Mononuclear cell (primary cell): ENCODE data around the gene CDIPT. TPM values are rescaled to one million over a fixed set of nuclear protein-coding genes. Genes with fewer than 3 reads are reported as not detected.
A peak's percentile ranks its signal among the peaks of the same experiment; 100 is the strongest.

Experiments
- H3K27me3 ChIP-seq: 2 replicates; pipeline ENCODE4 v1.6.0; 2011; ENCODE audit warnings: low read length, control low read depth; ENCODE audit not compliant: insufficient read depth
- H3K4me1 ChIP-seq: 2 replicates; pipeline ENCODE4 v1.5.1; 2011; ENCODE audit warnings: mild to moderate bottlenecking, low read length, control low read depth; ENCODE audit not compliant: insufficient read depth
- H3K4me3 ChIP-seq: 2 replicates; pipeline ENCODE4 v1.5.1; 2011; ENCODE audit warnings: mild to moderate bottlenecking, low read length, moderate library complexity
- H3K9me3 ChIP-seq: 2 replicates; pipeline ENCODE4 v1.5.1; 2011; ENCODE audit warnings: low read depth, mild to moderate bottlenecking, control low read depth, low read length
- total RNA-seq: library from RNA; depleted of rRNA; stranded (reverse); fragments of >200 nt; gene quantifications from one replicate; pipeline ENCODE4 v1.2.3, GENCODE V29; 2012

Gene CDIPT
- total RNA-seq, 1 donor, result 22.1 TPM

GRCh38 chr16:29815793-29816693 lies 47.0 kb downstream of the CDIPT start, which contains the start of gene PAGR1:
PAGR1 (plus strand) TSS chr16:29816152; CDS start chr16:29816526, 374 bp downstream.
- Histone ChIP-seq H3K9me3 (no peaks in the 10 kb centered on the region), H3K4me1 (peaks cover 66% of the 10 kb centered on the region), H3K4me3 (peak within 1 kb of the TSS; percentile 88), H3K27me3 (peaks cover 6% of the 10 kb centered on the region)

- Histone ChIP-seq H3K9me3 (no peaks in the 10 kb centered on the region), H3K4me3 (peak overlapping the region; percentile 88), H3K4me1 (peaks cover 69% of the 10 kb centered on the region), H3K27me3 (peaks cover 6% of the 10 kb centered on the region)
These were observed 47.8 kb downstream of the CDIPT start for GRCh38 chr16:29815032-29815721.

GRCh38 chr16:29814592-29814991 lies 48.4 kb downstream of the CDIPT start:
- peaks cover 6% of the 10 kb centered on the region for H3K27me3 ChIP-seq
- H3K9me3 ChIP-seq, result no peaks in the 10 kb centered on the region
- H3K4me3 ChIP-seq, result no peak overlapping the region
- peaks cover 69% of the 10 kb centered on the region for H3K4me1 ChIP-seq

GRCh38 chr16:29813644-29814562 lies 49.1 kb downstream of the CDIPT start:
- no peaks in the 10 kb centered on the region for H3K9me3 ChIP-seq
- no peak overlapping the region for H3K4me3 ChIP-seq
- H3K27me3 ChIP-seq, result peaks cover 6% of the 10 kb centered on the region
- peaks cover 68% of the 10 kb centered on the region for H3K4me1 ChIP-seq

GRCh38 chr16:29812754-29813643 lies 50.0 kb downstream of the CDIPT start:
- Histone ChIP-seq H3K9me3 (no peaks in the 10 kb centered on the region), H3K4me3 (no peak overlapping the region)

GRCh38 chr16:29811896-29812665 lies 50.9 kb downstream of the CDIPT start, which contains the start of gene PRRT2:
PRRT2 (plus strand) TSS chr16:29812193; CDS start chr16:29813055, 862 bp downstream.
- no peaks in the 10 kb centered on the region for H3K9me3 ChIP-seq
- peaks cover 71% of the 10 kb centered on the region for H3K4me1 ChIP-seq
- peak within 1 kb of the TSS; percentile 24 for H3K4me3 ChIP-seq
- H3K27me3 ChIP-seq, result peaks cover 6% of the 10 kb centered on the region

More at GRCh38 chr16:29812754-29813643, 50.0 kb downstream of the CDIPT start:
- Histone ChIP-seq H3K27me3 (peaks cover 6% of the 10 kb centered on the region), H3K4me1 (peaks cover 71% of the 10 kb centered on the region)

GRCh38 chr16:29811170-29811895 lies 51.7 kb downstream of the CDIPT start:
- Histone ChIP-seq H3K9me3 (no peaks in the 10 kb centered on the region), H3K4me1 (peaks cover 64% of the 10 kb centered on the region), H3K4me3 (peak overlapping the region; percentile 24), H3K27me3 (peaks cover 6% of the 10 kb centered on the region)

GRCh38 chr16:29810699-29811169 lies 52.3 kb downstream of the CDIPT start:
- H3K4me1 ChIP-seq, result peaks cover 64% of the 10 kb centered on the region
- peaks cover 6% of the 10 kb centered on the region for H3K27me3 ChIP-seq
- peak overlapping the region; percentile 24 for H3K4me3 ChIP-seq
- no peaks in the 10 kb centered on the region for H3K9me3 ChIP-seq

GRCh38 chr16:29809850-29810698 lies 53.0 kb downstream of the CDIPT start:
- Histone ChIP-seq H3K9me3 (no peaks in the 10 kb centered on the region), H3K27me3 (peaks cover 6% of the 10 kb centered on the region), H3K4me1 (peaks cover 59% of the 10 kb centered on the region), H3K4me3 (no peak overlapping the region)

- Histone ChIP-seq H3K4me3 (no peak overlapping the region), H3K9me3 (no peaks in the 10 kb centered on the region), H3K4me1 (peaks cover 61% of the 10 kb centered on the region), H3K27me3 (peaks cover 6% of the 10 kb centered on the region)
These were observed 53.8 kb downstream of the CDIPT start for GRCh38 chr16:29809031-29809747.
